Esophagus muscularis mucosa (tissue), 3 donors: ENCODE data around the gene NFATC2IP.

ENCODE experiments used
- POLR2A ChIP-seq: fragments of 450-650 bp; IDR thresholded peaks from one replicate; pipeline ENCODE4 v1.6.1; 2017; ENCODE audit warnings: antibody characterized with exemption, moderate library complexity, mild to moderate bottlenecking, low read depth
- TF ChIP-seq, protein P1 (sequence below), 3 experiments: fragments of 200-600 bp in 2 of 3; fragments of 450-650 bp in 1 of 3; sonication (generic) in 2 of 3; IDR thresholded peaks; one replicate each; pipeline ENCODE4 v1.5.1; 2017 to 2019; ENCODE audit warnings: antibody characterized with exemption in 3 of 3, mild to moderate bottlenecking in 2 of 3, moderate library complexity in 1 of 3

DNA sequence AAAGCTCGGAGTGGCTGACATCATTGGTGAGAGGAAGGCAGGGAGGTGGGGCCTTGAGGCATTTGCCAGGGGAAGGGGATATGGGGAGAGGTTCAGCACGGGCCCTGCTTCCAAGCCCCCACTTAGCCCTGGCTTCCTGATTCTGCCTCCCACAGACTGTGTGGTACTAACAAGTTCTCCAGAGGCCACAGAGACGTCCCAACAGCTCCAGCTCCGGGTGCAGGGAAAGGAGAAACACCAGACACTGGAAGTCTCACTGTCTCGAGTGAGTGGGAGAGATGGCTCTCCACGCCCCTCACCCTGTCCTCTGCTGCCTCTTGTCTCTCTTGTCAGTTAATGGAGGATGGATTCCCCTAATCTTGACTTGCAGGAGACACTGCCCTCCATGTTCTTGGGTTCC lies 8.1 kb downstream of the NFATC2IP start:
- no peak for TF ChIP-seq POLR2A
- TF ChIP-seq, protein P1, sequence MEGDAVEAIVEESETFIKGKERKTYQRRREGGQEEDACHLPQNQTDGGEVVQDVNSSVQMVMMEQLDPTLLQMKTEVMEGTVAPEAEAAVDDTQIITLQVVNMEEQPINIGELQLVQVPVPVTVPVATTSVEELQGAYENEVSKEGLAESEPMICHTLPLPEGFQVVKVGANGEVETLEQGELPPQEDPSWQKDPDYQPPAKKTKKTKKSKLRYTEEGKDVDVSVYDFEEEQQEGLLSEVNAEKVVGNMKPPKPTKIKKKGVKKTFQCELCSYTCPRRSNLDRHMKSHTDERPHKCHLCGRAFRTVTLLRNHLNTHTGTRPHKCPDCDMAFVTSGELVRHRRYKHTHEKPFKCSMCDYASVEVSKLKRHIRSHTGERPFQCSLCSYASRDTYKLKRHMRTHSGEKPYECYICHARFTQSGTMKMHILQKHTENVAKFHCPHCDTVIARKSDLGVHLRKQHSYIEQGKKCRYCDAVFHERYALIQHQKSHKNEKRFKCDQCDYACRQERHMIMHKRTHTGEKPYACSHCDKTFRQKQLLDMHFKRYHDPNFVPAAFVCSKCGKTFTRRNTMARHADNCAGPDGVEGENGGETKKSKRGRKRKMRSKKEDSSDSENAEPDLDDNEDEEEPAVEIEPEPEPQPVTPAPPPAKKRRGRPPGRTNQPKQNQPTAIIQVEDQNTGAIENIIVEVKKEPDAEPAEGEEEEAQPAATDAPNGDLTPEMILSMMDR (IDR thresholded peaks at IDR 0.05): no peak
